ENCODE results near the gene ARID1B. TPM values are rescaled to one million over a fixed set of nuclear protein-coding genes. Genes with fewer than 3 reads are reported as not detected.
A peak's percentile ranks its signal among the peaks of the same experiment; 100 is the strongest.

Gene ARID1B
- total RNA-seq, 2 donors from 2014 or later, result 66.7 to 67.3 TPM

DNA sequence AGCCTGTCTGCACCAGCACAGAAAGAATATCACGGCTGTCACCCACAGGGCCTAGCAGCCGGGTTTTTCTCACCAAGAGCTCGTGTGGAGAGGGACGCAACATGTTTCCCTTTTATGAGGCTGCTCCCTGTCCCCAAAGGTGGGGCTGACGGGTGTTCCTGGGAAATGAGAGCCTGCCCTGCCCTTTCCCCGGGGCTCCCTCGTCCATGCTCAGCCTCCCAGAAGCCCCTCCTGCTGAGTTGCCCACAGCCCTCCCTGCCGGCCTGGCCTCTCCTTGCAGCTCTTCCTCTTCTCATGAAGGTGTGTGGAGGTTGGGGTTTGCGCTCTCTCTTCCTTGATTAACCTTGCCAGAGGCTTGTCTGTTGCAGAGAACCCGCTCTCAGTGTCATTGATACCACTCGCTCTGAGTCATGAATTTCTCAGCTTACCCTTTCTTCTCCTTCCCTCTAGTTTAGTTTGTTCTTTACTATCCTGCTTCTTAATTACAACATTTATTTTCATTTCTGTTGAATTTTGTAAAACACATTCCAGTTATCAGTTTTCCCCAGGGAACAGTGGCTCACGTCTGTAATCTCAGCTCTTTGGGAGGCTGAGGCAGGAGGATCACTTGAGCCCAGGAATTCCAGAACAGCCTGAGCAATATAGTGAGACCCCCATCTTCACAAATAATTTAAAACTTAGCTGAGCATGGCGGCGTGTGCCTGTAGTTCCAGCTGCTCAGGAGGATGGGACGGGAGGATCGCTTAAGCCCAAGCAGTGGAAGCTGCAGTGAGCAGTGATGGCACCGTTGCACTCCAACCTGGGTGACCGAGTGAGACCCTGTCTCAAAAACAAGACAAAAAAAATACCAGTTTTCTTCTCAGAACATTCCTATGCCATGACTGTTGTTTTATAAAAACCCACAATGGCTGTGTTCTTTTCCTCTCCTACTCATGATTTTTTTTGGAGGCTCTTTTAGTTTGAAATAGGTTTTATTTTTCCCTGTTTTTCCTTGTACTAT lies 442.3 kb downstream of the ARID1B start:
- no peak for ATAC-seq (replicated peaks)
- H3K27ac Mint-ChIP-seq, result no peak overlapping the region

DNA sequence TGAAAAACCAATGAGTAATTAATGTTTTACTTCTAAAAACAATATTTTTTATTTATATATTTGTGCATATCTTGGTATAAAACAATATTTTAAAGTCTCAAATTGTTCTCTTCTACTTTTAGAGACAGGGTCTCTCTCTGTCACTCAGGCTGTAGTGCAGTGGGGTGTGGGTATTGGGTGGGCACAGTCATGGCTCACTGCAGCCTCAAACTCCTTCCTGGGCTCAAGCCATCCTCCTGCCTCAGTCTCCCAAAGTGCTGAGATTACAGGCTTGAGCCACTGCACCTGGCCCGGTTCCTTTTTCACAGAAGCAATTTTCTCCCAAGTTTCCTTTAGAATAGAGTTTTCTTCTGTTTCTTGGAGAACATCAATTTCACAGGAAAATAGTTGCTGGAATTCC lies 443.3 kb downstream of the ARID1B start:
- Mint-ChIP-seq H3K27ac (peak overlapping the region; percentile 58), H3K4me3 (peak overlapping the region; percentile 74), H3K4me1 (peaks cover 32% of the 10 kb centered on the region), H3K9me3 (no peaks in the 10 kb centered on the region), H3K27me3 (no peaks in the 10 kb centered on the region), H3K36me3 (ENCODE audit: low read depth) (no peaks in the 10 kb centered on the region)
- ATAC-seq (replicated peaks), result no peak

More for the DNA sequence above, 442.3 kb downstream of the ARID1B start:
- H3K4me3 Mint-ChIP-seq, result no peak overlapping the region
- H3K27me3 Mint-ChIP-seq, result no peaks in the 10 kb centered on the region
- H3K36me3 Mint-ChIP-seq (ENCODE audit: low read depth), result no peaks in the 10 kb centered on the region
- peaks cover 32% of the 10 kb centered on the region for H3K4me1 Mint-ChIP-seq
- H3K9me3 Mint-ChIP-seq, result no peaks in the 10 kb centered on the region

- peak overlapping the region; percentile 74 for H3K4me3 Mint-ChIP-seq
- no peaks in the 10 kb centered on the region for H3K27me3 Mint-ChIP-seq
- no peaks in the 10 kb centered on the region for H3K36me3 Mint-ChIP-seq (ENCODE audit: low read depth)
- H3K4me1 Mint-ChIP-seq, result peaks cover 32% of the 10 kb centered on the region
- peak; percentile 89 for ATAC-seq (replicated peaks)
- peak overlapping the region; percentile 58 for H3K27ac Mint-ChIP-seq
- H3K9me3 Mint-ChIP-seq, result no peaks in the 10 kb centered on the region
These were observed 444.1 kb downstream of the ARID1B start for GRCh38 chr6:157221049-157221816.

- Mint-ChIP-seq H3K36me3 (ENCODE audit: low read depth) (no peaks in the 10 kb centered on the region), H3K9me3 (no peaks in the 10 kb centered on the region), H3K4me3 (peak overlapping the region; percentile 74), H3K27ac (peak overlapping the region; percentile 58), H3K4me1 (peaks cover 28% of the 10 kb centered on the region), H3K27me3 (no peaks in the 10 kb centered on the region)
- ATAC-seq (replicated peaks), result no peak
These were observed 444.6 kb downstream of the ARID1B start for GRCh38 chr6:157221817-157222175.

DNA sequence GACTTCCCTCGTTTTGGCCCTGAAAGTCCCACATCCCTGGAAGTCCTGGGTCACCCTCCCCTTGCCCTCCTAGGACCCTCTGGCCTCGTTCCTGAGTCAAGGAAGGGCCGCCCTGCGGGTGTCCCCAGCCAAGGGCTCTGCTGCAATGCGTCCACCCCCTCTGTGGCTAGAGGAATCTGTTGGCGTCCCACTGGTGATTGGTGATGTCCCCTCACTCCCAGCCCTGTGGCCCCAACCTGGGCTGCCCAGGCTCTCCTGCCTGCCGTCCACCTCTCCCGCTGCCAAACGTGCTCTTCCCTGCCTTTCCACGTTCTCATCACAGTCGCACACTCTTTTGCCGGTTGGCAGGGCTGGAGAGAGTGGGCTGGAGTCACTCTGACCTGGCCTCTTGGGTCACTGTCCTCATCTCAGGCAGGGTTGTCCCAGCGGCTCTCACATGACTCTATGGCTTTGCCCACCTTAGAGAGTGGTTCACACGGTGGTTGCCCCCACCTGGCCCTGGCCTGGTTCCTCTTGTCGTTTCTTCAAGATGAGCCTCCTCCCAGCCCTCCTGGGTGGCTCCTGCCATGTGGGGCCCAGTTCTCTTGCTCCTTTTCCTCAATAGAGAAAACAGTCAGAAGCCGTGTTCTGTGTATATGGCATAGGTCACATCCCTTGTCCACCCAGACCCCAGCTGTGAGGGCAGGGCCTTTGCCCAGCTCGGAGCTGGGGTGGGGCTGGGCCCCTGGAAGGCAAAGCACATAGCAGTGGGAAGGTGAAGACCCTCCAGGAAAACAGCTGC lies 445.2 kb downstream of the ARID1B start:
- H3K9me3 Mint-ChIP-seq, result no peaks in the 10 kb centered on the region
- peak overlapping the region; percentile 92 for H3K27ac Mint-ChIP-seq
- no peak for ATAC-seq (replicated peaks)
- H3K4me1 Mint-ChIP-seq, result peaks cover 29% of the 10 kb centered on the region
- H3K36me3 Mint-ChIP-seq (ENCODE audit: low read depth), result no peaks in the 10 kb centered on the region
- no peaks in the 10 kb centered on the region for H3K27me3 Mint-ChIP-seq
- H3K4me3 Mint-ChIP-seq, result peak overlapping the region; percentile 74

GRCh38 chr6:157223021-157223430 lies 445.8 kb downstream of the ARID1B start:
- Mint-ChIP-seq H3K9me3 (no peaks in the 10 kb centered on the region), H3K36me3 (ENCODE audit: low read depth) (no peaks in the 10 kb centered on the region), H3K27ac (peak overlapping the region; percentile 92), H3K4me3 (peak overlapping the region; percentile 74), H3K4me1 (peaks cover 35% of the 10 kb centered on the region), H3K27me3 (no peaks in the 10 kb centered on the region)
- no peak for ATAC-seq (replicated peaks)

DNA sequence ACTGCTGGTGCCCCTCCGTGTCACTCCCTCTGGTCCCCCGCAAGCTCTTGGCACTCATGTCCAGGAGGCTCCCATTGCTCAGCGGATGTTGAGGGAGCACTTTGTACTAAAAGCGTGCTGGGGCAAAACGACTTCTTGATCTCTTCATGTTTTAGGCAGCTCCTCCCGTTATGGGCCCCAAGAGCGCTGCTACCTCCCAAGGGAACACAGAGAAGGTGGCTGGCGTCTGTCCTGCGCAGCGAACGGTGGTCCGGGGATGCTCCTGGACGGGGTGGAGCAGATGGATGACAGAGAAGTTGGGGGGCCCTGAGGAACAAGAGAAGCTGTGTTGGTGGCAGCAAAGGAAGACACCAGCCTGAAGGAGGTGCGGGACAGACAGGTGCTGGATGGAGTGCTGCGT lies 446.3 kb downstream of the ARID1B start:
- peaks cover 36% of the 10 kb centered on the region for H3K4me1 Mint-ChIP-seq
- H3K27ac Mint-ChIP-seq, result peak overlapping the region; percentile 15
- ATAC-seq (replicated peaks), result no peak
- H3K4me3 Mint-ChIP-seq, result no peak overlapping the region
- H3K27me3 Mint-ChIP-seq, result no peaks in the 10 kb centered on the region
- H3K36me3 Mint-ChIP-seq (ENCODE audit: low read depth), result no peaks in the 10 kb centered on the region
- H3K9me3 Mint-ChIP-seq, result no peaks in the 10 kb centered on the region

- no peak for ATAC-seq (replicated peaks)
- Mint-ChIP-seq H3K27me3 (no peaks in the 10 kb centered on the region), H3K4me1 (peaks cover 39% of the 10 kb centered on the region), H3K36me3 (ENCODE audit: low read depth) (no peaks in the 10 kb centered on the region), H3K9me3 (no peaks in the 10 kb centered on the region), H3K4me3 (no peak overlapping the region), H3K27ac (no peak overlapping the region)
These were observed 447.2 kb downstream of the ARID1B start for GRCh38 chr6:157224178-157224950.

DNA sequence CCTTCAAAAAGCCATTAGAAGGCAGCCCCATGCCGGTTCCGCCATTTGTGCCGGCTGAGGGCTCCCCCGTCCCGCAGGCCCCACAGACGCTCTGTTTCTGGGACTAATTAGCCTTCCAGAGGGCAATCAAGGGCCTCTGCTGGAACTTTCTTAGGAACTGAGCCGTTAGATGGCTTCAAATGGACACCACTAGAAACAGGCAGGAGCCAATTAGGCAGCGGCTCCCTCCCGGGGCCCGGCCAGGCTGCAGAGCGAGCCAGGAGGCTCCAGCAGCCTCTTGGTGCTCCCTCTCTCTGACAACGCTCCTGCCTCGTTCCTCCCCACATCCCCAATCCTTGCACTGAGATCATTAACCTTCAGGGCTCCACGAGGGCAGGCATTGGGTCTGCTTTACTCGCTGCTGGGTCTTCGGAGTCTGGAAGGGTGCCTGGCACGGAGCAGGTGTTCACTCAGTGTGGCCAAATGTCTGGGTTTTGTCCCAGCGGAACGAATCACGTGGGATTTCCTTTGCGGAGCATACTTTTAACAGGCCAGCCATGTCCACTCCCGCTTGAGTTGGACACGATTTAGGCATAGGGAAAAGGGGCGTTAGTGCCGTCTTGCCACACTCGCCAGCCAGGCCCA lies 447.9 kb downstream of the ARID1B start:
- no peak for ATAC-seq (replicated peaks)
- no peak overlapping the region for H3K27ac Mint-ChIP-seq

DNA sequence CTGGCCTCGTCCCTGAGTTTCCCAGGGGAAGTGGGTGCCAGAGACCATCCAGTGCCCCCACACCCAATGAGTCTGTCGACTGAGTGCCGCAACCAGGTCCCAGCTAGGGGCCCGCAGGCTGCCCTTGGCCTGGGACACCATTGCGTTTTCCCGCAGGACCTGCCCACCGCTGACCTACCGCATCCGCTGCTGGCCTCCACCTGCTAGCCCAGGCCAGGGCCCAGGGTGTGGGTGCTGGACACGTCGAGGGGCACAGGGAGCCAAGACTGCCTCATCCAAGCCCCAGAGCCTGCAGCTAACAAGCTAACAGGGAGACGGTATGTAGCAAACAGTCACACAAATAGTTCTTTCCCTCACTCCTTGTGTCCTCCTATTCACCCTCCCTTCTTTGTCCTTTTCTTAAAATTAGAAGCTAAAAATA lies 448.4 kb downstream of the ARID1B start:
- H3K4me1 Mint-ChIP-seq, result peaks cover 34% of the 10 kb centered on the region

More for the DNA sequence above, 447.9 kb downstream of the ARID1B start:
- Mint-ChIP-seq H3K4me3 (no peak overlapping the region), H3K36me3 (ENCODE audit: low read depth) (no peaks in the 10 kb centered on the region), H3K27me3 (no peaks in the 10 kb centered on the region), H3K4me1 (peaks cover 38% of the 10 kb centered on the region), H3K9me3 (no peaks in the 10 kb centered on the region)

DNA sequence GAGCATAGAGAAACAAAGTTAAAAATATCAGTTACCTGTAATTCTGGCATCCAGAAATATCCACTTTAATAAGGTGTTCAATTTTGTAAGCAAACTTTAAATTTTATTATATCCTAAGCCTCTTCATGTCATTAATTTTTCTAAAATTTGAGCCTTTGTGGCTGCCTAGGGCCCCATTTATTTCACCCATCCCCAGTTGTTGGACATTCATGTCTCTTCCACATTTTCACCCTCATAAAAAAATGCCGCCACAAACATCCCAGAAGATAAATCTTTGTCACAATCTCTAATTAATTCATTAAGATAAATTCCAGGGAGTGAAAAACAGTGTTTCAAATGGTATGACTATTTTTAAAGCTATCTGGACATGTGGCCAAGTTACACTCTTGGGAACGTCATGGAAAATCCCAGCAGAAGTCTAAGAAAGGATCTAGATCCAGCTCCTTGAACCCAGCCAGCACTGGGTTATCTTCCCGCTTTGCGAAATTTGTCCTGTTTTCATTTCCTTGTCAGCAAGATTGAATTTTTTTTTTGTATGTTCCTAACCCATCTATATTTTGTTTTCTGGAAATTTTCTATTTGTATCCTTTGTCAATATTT lies 448.9 kb downstream of the ARID1B start:
- no peak overlapping the region for H3K4me3 Mint-ChIP-seq
- H3K4me1 Mint-ChIP-seq, result peaks cover 34% of the 10 kb centered on the region
- no peak for ATAC-seq (replicated peaks)
- H3K36me3 Mint-ChIP-seq (ENCODE audit: low read depth), result no peaks in the 10 kb centered on the region
- H3K9me3 Mint-ChIP-seq, result no peaks in the 10 kb centered on the region
- H3K27ac Mint-ChIP-seq, result no peak overlapping the region
- no peaks in the 10 kb centered on the region for H3K27me3 Mint-ChIP-seq

More for the DNA sequence above, 448.4 kb downstream of the ARID1B start:
- Mint-ChIP-seq H3K4me3 (no peak overlapping the region), H3K27ac (no peak overlapping the region), H3K27me3 (no peaks in the 10 kb centered on the region), H3K9me3 (no peaks in the 10 kb centered on the region), H3K36me3 (ENCODE audit: low read depth) (no peaks in the 10 kb centered on the region)
- ATAC-seq (replicated peaks), result no peak

DNA sequence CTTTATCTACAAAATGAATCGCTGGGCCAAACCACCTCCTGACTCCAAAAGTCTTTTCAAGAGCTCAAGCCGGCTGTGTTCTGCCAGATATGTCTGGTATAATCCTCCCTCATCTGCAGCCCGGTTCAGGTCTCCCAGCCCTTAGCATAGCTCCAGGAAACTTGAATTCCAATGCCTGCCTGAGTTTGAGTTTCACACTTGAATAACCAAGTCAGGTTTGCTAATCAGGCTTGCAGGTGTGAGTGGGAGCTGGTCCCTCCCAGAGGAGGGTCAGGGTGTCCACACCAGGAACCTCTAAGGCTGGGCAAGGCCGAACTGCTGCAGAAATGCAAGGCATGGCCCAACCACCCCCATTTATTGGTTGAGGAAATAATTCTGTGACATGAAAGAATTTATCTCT lies 449.6 kb downstream of the ARID1B start:
- Mint-ChIP-seq H3K27ac (no peak overlapping the region), H3K4me1 (peaks cover 29% of the 10 kb centered on the region)

More for the DNA sequence above, 449.6 kb downstream of the ARID1B start:
- H3K9me3 Mint-ChIP-seq, result no peaks in the 10 kb centered on the region
- H3K27me3 Mint-ChIP-seq, result no peaks in the 10 kb centered on the region
- ATAC-seq (replicated peaks), result no peak
- H3K4me3 Mint-ChIP-seq, result no peak overlapping the region
- no peaks in the 10 kb centered on the region for H3K36me3 Mint-ChIP-seq (ENCODE audit: low read depth)

Data from activated T-helper 17 cell treated with anti-CD3 and anti-CD28 coated beads, Interleukin-2, amount 50 U/mL, for 72 hours (primary cell).